Measurements from ENCODE around the gene PISD.

DNA sequence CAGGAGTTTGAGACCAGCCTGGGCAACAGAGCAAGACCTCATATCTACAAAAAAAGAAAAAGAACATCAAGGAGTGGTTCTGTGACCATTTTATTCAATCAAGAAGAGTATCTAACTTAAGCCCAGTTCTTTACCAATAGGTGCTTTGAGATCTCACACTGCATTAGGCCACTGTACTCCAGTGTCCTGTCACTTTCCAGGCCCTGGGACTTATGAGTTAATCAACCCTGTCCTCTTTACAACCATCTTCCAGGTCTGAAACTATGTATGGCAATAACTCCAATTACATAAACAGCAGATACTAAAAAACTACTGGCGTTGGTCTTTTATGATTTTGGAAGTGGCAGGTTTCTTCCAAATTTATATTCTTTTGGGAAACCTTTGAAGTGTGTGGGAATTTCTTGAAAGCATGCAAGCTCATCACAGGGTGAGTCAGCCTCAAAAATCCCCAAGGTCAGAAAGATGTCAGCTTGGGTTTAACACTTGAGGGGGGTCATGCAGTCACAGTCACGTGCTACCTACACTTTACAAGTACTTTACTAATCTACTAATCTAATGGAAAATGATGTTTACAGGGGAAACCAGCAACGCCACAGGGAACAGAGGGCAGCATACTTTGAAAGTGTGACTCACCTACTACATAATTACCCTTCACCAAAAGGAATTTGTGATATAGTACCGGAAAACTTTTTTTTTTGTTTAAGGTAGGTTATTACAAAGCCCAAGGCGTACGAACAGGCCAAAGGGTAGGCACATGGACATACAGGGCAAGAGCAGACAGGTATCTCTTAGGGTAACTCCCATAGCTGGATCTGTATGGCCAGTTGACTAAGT, 15.6 kb downstream of the PISD start:
- TF ChIP-seq GATA3 (IDR thresholded peaks at IDR 0.05; ENCODE audit: low read depth, low read length) (no peak), GATA2 (IDR thresholded peaks at IDR 0.05; ENCODE audit: low read depth, low read length) (no peak)

Measured in SH-SY5Y (cell line).